Subcutaneous adipose tissue (tissue), 4 donors: Measurements from ENCODE around the gene CDKL5. TPM values are rescaled to one million over a fixed set of nuclear protein-coding genes. Genes with fewer than 3 reads are reported as not detected.

ENCODE experiments used
- CTCF ChIP-seq: fragments of 450-650 bp; IDR thresholded peaks from one replicate; pipeline ENCODE4 v1.5.1; 2016; ENCODE audit warnings: low read depth, mild to moderate bottlenecking, control low read depth, antibody characterized with exemption, moderate library complexity
- total RNA-seq, 4 donors: library from RNA; depleted of rRNA; stranded (reverse); fragments of >200 nt; gene quantifications; one replicate each; pipeline ENCODE4 v1.1.0, GENCODE V29; 2016

Gene CDKL5
- total RNA-seq, 4 donors from 2014 or later = 4.6 to 6.2 (median 5.4) TPM

- no peak for TF ChIP-seq CTCF
Measured at GRCh38 chrX:18652636-18653035, 227.2 kb downstream of the CDKL5 start.

- TF ChIP-seq CTCF = no peak
Measured at GRCh38 chrX:18654875-18655836, 229.7 kb downstream of the CDKL5 start.

GRCh38 chrX:18661273-18661672 lies 235.9 kb downstream of the CDKL5 start:
- TF ChIP-seq CTCF = no peak

- TF ChIP-seq CTCF = no peak
Measured at GRCh38 chrX:18664947-18665346, 239.5 kb downstream of the CDKL5 start.

- TF ChIP-seq CTCF = no peak
Measured at GRCh38 chrX:18666614-18667013, 241.2 kb downstream of the CDKL5 start.

GRCh38 chrX:18668071-18668835 lies 242.8 kb downstream of the CDKL5 start:
- no peak for TF ChIP-seq CTCF

GRCh38 chrX:18672008-18672407 lies 246.6 kb downstream of the CDKL5 start, which contains the start of gene RS1:
TSS of gene RS1 (minus strand) at chrX:18672108. CDS start at chrX:18672068, 40 bp downstream.
- TF ChIP-seq CTCF = no peak
